Fibroblast of the aortic adventitia (primary cell): ENCODE results near the gene WDR46. TPM values are rescaled to one million over a fixed set of nuclear protein-coding genes. Genes with fewer than 3 reads are reported as not detected.

Source experiments
- DNase-seq: peaks from one replicate; pipeline ENCODE4 v3.0.0-alpha.2; 2010; ENCODE audit warnings: low read depth
- H3K4me3 ChIP-seq: 2 replicates; pipeline ENCODE4 v1.5.1; 2011; ENCODE audit warnings: low read depth, mild to moderate bottlenecking, control low read depth, low read length, moderate library complexity
- CTCF ChIP-seq: IDR thresholded peaks from 2 replicates; pipeline ENCODE4 v1.5.1; 2011; ENCODE audit warnings: mild to moderate bottlenecking, low read length, control low read depth, inconsistent platforms; ENCODE audit not compliant: insufficient read depth
- total RNA-seq: library from RNA; depleted of rRNA; stranded (reverse); fragments of >200 nt; gene quantifications from 2 replicates; pipeline ENCODE4 v1.2.3, GENCODE V29; 2012; ENCODE audit warnings: low replicate concordance

The WDR46 gene
- total RNA-seq, 1 donor: 85.0 TPM

- H3K4me3 ChIP-seq: peak overlapping the region; percentile 69
- peak; percentile 94 for TF ChIP-seq CTCF
- peak; percentile 88 for DNase-seq
Measured at GRCh38 chr6:33247977-33248642, 40.9 kb downstream of the WDR46 start.

GRCh38 chr6:33243476-33243875, 45.6 kb downstream of the WDR46 start:
- DNase-seq: no peak
- no peak for TF ChIP-seq CTCF
- no peak overlapping the region for H3K4me3 ChIP-seq

- DNase-seq: no peak
- TF ChIP-seq CTCF: no peak
- no peak overlapping the region for H3K4me3 ChIP-seq
Measured at GRCh38 chr6:33241968-33242367, 47.1 kb downstream of the WDR46 start.

GRCh38 chr6:33237741-33238140, 51.3 kb downstream of the WDR46 start:
- no peak for TF ChIP-seq CTCF
- DNase-seq: no peak
- H3K4me3 ChIP-seq: no peak overlapping the region

GRCh38 chr6:33236852-33237251, 52.2 kb downstream of the WDR46 start:
- TF ChIP-seq CTCF: no peak
- DNase-seq: no peak
- no peak overlapping the region for H3K4me3 ChIP-seq

- TF ChIP-seq CTCF: no peak
- H3K4me3 ChIP-seq: no peak overlapping the region
- no peak for DNase-seq
Measured at GRCh38 chr6:33236328-33236727, 52.7 kb downstream of the WDR46 start.

- TF ChIP-seq CTCF: no peak
- no peak overlapping the region for H3K4me3 ChIP-seq
- no peak for DNase-seq
Measured at GRCh38 chr6:33235221-33235634, 53.8 kb downstream of the WDR46 start.
